ENCODE results near the gene PLEKHA3.
"Not testable (repeated sequence)": the region's sequence is repeated elsewhere in the genome, so short reads cannot be mapped to it uniquely, and the experiment has no call there.

PLEKHA3 gene

GRCh38 chr2:178525460-178525859, 45.2 kb downstream of the PLEKHA3 start:
- DNase-seq = not testable (repeated sequence)

DNA sequence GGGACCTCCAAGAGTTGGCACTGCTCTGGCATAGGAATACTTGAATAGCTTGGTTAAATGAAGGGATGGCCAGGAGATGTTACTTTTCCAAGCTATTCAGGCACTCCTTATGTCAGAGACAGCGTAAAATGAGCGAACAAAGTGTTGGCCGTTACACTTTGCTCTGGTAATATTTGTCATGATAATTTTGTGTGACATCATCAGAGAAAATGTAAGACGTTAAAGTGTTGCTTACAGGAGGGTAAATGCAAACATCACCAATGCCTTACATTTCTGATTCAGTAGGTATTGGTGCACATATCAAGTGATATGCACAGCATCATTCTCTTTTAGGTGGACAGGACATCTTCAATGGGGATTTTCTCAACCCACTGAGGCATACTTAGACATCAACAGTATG, 46.0 kb downstream of the PLEKHA3 start:
- no peak for DNase-seq

- DNase-seq = no peak
Measured at GRCh38 chr2:178527592-178527991, 47.3 kb downstream of the PLEKHA3 start.

DNA sequence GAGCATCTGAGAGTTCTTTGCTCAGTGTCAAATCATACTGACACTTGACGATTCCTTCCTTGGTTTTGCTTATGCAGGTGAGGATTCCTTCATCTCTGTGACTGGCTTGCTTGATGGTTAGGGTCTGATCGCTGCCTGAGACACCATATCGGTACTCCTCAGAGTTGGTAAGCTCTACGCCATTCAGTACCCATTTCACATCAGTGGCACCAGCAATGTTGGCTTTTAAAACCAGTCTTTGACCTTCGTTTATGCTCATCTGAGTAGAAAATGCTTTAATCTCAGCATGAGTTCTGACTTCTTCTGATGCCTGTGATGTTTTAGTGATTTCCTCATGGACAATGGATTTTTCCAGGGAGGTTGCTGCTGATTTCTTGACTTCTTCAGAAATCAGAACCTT, 48.4 kb downstream of the PLEKHA3 start:
- no peak for DNase-seq

GRCh38 chr2:178529194-178529593, 48.9 kb downstream of the PLEKHA3 start:
- no peak for DNase-seq

- no peak for DNase-seq
Measured at GRCh38 chr2:178530131-178530530, 49.9 kb downstream of the PLEKHA3 start.

DNA sequence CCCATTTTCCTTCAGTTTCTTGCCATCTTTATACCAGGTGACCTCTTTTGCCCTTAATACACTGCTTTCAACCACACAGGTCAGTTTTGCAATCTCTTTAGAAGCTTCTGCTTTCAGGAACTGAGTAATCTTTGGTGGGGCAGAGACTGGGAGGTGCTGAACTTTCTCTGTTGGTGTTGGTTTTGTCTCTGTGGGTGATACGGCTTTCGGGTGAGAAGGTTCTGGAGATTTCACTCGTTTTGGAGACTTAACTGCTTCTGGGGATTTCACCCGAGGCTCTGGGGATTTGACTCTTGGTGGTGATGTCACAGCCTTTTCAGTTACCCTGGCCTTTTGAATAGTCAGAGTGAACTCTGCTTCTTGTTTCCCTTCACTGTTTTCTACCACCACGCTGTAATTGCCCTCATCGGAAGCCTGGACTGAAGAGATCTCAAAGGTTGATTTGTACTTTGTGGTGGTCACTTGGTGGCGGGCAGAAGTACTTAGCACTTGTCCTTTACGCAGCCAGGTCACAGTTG, 50.4 kb downstream of the PLEKHA3 start:
- DNase-seq = no peak

DNA sequence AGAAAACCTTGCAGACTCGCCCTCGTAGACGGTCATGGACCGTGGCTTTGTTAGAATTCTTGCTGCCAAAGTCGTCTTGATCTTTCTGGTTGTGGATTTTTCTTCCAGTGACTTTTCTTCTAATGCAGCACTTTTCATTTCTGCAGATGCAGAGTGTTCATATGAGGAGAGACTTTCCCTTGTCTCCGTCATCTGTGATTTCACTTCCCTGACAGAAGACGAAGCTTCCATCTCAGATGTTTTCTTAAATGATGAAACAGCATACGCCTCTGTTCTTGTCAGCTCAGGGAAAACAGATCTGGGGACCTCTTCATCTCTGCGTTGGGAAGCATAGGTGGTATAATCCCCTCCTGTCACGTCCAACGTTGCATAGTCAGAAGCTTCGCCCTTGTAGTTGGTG, 50.9 kb downstream of the PLEKHA3 start:
- DNase-seq = no peak

DNA sequence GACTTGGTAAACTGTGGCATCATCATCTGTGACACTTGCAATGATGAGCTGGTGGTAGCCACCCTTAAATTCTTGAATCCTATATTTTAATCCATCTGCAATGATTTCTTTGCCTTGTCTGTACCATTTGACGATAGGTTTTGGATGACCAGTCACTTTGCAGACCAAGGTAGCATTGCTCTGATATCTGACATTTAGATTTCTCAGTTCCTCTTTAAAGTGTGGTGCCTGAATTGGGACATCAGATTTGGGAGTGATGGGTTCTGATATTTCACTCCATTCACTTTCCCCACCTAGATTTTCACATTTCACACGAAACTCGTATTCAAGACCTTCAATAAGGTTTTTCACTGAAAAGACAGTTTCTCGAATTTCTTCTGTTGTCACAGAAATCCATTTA, 55.8 kb downstream of the PLEKHA3 start:
- no peak for DNase-seq

DNA sequence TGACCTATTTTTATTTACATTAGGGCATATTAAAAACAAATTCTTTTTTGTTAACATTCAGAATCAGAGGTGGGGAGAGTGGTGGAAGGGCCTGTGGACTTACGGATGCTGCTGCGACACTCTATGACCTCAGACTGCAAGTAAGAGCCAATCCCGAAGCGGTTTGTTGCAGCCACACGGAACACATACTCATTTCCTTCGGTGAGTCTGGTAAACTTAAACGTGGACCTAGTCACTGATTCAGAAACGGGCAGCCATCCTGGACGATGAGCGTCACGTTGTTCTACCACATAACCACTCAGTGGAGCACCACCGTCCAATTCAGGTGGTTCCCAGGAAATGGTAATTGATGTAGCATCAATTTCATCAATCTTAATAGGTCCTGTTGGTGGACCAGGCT, 61.9 kb downstream of the PLEKHA3 start:
- DNase-seq = no peak

- DNase-seq = no peak
Measured at GRCh38 chr2:178542569-178542968, 62.3 kb downstream of the PLEKHA3 start.

- DNase-seq = no peak
Measured at GRCh38 chr2:178550352-178550751, 70.1 kb downstream of the PLEKHA3 start.

GRCh38 chr2:178553047-178553446, 72.8 kb downstream of the PLEKHA3 start:
- DNase-seq = no peak
